ENCODE measurements around the gene SNAP47. TPM values are rescaled to one million over a fixed set of nuclear protein-coding genes. Genes with fewer than 3 reads are reported as not detected.

SNAP47 gene
- total RNA-seq, 1 experiment from 2014 or later = 123 TPM

DNA sequence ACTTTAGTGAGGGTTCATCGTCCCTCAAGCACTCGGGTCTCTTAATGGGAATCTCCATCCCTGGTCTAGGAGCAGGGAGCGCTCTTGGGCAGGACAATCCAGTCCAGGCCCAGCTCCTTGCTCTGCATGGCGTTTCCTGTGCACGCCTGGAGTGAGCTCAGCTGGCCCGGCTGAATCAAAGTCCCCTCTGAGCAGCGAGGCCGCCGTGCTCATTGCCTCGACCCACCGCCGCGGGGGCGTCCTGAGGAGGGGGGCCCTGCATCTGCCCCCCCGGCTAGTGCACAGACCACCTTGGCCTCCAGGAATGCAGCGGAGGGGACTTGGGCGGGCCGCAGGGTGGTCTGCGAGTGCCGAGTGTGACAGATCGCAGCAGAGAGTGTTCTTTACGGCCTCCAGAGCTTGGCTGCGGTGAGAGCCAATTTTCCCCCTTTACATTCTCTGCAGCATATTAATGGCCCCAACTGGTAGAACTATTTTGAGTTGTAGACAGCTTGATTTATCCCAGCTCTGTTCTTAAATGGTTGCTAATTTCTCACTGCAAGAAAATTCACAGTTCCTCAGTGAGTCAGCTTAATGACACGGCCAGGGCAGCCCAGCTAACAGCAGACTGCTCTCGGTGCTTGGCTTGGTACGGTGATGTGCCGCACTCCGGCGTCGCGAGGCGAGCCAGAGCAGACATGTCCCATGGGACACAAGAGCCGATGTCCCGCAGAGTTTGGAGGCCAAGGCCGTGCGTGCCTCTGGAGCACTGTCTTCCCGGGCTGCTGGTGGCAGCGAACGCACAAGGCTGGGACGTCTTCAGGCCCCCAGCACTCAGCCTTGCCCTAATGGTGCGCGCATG, 39.8 kb downstream of the SNAP47 start:
- peak; percentile 55 for DNase-seq
- H3K4me3 ChIP-seq (ENCODE audit: insufficient read depth, low read depth, low read length) = no peak overlapping the region
- peaks cover 4% of the 10 kb centered on the region for H3K36me3 ChIP-seq (replicated peaks; ENCODE audit: control insufficient read depth, insufficient read depth, low read length)
- H3K27me3 ChIP-seq (ENCODE audit: control insufficient read depth, insufficient read depth, low read length) = no peaks in the 10 kb centered on the region

DNA sequence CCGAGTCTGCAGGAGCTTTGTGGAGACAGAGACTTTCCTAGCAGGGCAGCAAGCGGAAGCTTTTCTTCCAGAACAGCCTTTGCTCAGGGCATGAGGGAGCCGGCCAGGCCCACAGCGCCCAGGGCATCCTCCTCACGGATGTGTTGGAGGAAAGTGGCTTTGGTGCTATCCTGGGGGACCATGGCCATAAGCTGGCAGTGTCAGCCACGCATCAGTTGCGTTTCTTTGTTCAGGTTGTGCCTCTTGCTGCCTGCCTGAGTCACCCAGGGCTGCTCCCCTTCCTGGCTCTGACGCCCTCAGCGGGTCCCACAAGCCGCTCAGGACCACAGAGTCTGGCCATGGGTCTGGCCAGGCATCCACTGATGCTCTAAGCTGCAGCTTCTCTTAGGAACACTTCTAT, 40.6 kb downstream of the SNAP47 start:
- no peak for DNase-seq
- no peak overlapping the region for H3K4me3 ChIP-seq (ENCODE audit: insufficient read depth, low read depth, low read length)
- peaks cover 4% of the 10 kb centered on the region for H3K36me3 ChIP-seq (replicated peaks; ENCODE audit: control insufficient read depth, insufficient read depth, low read length)
- no peaks in the 10 kb centered on the region for H3K27me3 ChIP-seq (ENCODE audit: control insufficient read depth, insufficient read depth, low read length)

DNA sequence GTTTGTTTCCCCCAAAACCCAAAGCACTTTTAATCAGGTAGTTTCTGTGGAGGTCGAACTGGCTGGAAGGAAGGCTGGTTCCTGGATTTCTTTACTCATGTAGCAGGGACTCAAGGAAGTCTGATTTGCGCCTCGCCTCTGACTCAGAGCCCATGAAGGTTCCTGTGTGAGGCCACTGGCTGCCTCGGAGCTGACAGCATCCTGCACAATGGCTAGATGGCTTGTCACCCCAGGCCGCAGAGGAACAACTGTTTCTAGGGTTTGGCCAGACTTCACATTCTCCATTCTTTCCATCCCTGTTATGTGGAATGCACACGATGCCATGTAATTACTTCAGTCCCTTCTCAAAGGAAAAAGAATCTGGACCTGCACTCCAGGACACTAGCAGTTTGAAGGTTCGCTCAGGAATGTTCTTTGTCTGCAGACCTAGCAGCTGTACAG, 41.1 kb downstream of the SNAP47 start:
- DNase-seq = no peak
- Histone ChIP-seq H3K4me3 (ENCODE audit: insufficient read depth, low read depth, low read length) (no peak overlapping the region), H3K27me3 (ENCODE audit: control insufficient read depth, insufficient read depth, low read length) (no peaks in the 10 kb centered on the region), H3K36me3 (replicated peaks; ENCODE audit: control insufficient read depth, insufficient read depth, low read length) (peaks cover 4% of the 10 kb centered on the region)

DNA sequence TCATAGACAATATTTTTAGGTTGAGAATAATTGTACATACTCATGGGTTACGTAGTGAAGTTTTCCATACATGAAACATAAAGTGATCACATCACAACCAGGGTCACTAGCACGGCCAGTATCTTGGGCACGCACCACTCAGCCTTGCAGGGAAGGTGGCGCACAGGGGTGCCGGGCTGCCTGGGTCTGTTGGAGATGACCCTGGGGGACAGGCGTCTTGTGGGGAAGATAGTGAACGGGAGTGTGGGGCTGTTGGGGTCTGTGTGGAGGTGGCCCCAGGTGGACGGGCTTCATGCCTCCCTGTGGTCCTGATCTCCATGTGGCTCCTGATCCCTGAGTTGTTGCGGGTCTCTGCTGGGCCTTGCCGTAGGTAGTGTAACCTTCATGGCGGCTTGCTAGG, 41.9 kb downstream of the SNAP47 start:
- no peaks in the 10 kb centered on the region for H3K27me3 ChIP-seq (ENCODE audit: control insufficient read depth, insufficient read depth, low read length)

DNA sequence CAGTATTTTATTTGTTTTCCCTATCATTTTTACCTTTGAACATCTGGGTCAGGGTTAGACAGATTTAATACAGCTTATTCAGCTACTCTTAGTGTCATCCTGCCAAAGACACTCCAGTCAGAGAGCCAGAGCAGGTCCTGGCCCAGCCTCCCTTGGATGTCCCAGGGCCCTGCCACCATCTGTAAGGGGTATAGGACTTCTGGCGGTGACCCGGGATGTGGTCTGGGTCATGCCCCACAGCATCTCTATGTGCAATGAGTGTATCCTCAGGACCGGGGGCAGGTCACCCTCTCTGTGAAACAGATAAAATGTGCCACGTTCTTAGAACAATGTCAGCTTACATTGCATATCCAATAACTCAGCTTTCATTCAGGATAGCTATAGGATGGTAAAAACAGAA, 42.4 kb downstream of the SNAP47 start:
- Histone ChIP-seq H3K36me3 (replicated peaks; ENCODE audit: control insufficient read depth, insufficient read depth, low read length) (peaks cover 4% of the 10 kb centered on the region), H3K27me3 (ENCODE audit: control insufficient read depth, insufficient read depth, low read length) (no peaks in the 10 kb centered on the region), H3K4me3 (ENCODE audit: insufficient read depth, low read depth, low read length) (no peak overlapping the region)
- DNase-seq = peak; percentile 33

More for the DNA sequence above, 41.9 kb downstream of the SNAP47 start:
- Histone ChIP-seq H3K36me3 (replicated peaks; ENCODE audit: control insufficient read depth, insufficient read depth, low read length) (peaks cover 4% of the 10 kb centered on the region), H3K4me3 (ENCODE audit: insufficient read depth, low read depth, low read length) (no peak overlapping the region)
- no peak for DNase-seq

DNA sequence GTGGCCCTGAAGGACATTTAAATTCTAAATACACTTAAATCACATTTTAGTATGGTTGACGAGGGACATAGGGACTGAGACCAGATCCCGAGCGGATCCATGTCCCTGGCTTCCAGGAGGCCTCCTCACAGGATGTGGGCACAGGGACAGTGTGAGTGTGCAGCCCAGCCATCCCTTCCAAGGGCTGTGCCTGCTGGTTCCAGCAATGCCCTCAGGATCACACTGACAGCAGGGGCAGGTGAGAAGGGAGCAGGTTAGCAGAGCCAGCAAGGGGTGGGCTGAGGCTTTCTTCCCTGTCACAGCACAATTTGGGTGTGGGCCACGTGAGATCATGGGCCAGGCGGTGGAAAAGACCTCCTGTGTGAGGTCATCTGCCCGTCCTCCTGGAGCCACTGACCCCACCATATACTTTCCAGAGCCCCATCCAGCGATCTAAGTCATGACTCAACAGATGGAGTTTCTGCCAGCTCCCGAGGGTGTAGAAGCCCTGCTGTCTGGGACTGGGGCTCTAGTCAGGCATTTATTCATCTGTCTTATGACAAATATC, 43.2 kb downstream of the SNAP47 start:
- Histone ChIP-seq H3K4me3 (ENCODE audit: insufficient read depth, low read depth, low read length) (no peak overlapping the region), H3K27me3 (ENCODE audit: control insufficient read depth, insufficient read depth, low read length) (no peaks in the 10 kb centered on the region), H3K36me3 (replicated peaks; ENCODE audit: control insufficient read depth, insufficient read depth, low read length) (peaks cover 4% of the 10 kb centered on the region)
- DNase-seq = peak; percentile 40

DNA sequence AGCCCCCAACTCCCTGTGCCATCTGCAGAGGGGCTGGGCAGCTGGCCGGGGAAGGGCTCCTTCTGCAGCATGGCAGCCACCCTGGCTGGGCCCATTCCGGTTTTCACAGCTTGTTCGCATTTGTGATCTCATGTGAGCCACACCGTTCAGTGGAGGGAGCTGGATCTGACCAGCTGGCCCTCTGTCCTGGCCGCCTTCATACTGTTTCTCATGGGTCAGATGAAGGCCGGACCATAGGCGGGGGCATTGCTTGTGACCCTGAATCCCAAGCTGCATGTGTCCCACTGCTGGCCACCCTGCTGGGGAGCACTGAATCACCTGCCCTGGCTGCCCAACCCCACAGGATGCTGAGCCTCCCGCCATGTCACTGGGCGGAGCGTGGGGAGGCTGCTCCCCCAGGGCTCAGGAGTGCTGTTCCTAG, 43.8 kb downstream of the SNAP47 start:
- Histone ChIP-seq H3K36me3 (replicated peaks; ENCODE audit: control insufficient read depth, insufficient read depth, low read length) (peaks cover 4% of the 10 kb centered on the region), H3K27me3 (ENCODE audit: control insufficient read depth, insufficient read depth, low read length) (no peaks in the 10 kb centered on the region), H3K4me3 (ENCODE audit: insufficient read depth, low read depth, low read length) (no peak overlapping the region)
- DNase-seq = peak; percentile 46

DNA sequence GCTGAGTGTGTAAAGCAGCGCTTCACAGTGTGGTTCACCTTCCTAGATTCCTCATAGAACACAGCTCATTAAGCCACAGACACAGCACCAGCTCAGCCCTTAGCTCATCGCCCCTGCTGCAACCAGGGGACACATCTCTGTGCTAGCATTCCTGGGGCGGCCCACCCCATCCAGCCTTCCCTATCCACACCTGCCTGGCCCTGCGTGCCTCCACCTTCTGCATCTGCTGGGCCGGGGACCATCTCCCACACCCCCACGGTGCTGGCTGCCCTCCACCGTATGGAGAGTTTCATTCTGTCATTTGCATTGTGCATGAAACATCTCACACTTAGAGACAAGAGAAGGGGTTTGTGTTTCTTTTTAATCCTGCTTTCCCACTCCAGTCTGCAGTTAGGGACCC, 44.5 kb downstream of the SNAP47 start:
- no peaks in the 10 kb centered on the region for H3K27me3 ChIP-seq (ENCODE audit: control insufficient read depth, insufficient read depth, low read length)
- DNase-seq = peak; percentile 32
- H3K36me3 ChIP-seq (replicated peaks; ENCODE audit: control insufficient read depth, insufficient read depth, low read length) = peaks cover 4% of the 10 kb centered on the region
- H3K4me3 ChIP-seq (ENCODE audit: insufficient read depth, low read depth, low read length) = no peak overlapping the region

DNA sequence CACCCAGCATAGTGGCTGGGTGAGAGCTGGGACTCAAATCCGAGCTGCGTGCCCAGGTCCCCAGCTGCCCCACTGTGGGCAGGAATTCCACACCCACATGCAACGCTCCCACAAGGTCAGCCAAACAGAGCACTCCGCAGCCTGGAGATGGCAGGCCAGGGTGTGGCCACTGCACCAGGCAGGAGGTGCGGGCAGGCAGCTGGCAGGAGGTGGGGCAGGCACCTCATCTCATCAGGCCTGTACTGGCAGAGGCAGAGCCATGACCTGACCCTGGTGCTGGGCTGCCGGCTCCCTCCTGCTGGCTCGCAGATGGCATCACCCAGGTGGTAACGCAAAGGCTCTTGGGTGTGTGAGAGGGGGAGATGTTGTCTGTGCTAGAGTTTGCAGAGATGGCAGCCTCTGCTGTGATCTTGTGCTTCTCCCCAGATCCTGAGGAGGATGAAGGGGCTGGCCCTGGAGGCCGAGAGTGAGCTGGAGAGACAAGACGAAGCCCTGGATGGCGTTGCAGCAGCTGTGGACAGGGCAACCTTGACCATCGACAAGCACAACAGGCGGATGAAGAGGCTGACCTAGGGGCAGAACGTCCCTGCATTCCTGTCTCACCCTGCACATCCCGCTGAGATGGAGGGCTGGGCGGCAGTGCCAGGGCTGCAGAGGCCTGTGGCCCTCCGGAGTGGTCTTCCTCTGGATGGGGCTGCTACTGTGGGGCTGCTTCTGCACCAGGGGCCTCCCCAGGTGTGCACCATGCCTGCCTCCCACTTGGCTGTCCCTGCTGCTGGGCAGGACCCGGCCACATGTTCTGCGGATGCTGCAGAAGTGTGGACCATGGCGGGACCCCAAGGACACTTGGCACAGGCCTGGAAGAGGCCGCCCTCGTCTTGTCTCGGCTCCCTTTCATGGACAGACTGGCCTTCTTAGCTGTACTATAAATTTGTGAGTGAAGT, 45.1 kb downstream of the SNAP47 start:
- H3K27me3 ChIP-seq (ENCODE audit: control insufficient read depth, insufficient read depth, low read length) = no peaks in the 10 kb centered on the region
- DNase-seq = peak; percentile 36
- H3K4me3 ChIP-seq (ENCODE audit: insufficient read depth, low read depth, low read length) = no peak overlapping the region

DNA sequence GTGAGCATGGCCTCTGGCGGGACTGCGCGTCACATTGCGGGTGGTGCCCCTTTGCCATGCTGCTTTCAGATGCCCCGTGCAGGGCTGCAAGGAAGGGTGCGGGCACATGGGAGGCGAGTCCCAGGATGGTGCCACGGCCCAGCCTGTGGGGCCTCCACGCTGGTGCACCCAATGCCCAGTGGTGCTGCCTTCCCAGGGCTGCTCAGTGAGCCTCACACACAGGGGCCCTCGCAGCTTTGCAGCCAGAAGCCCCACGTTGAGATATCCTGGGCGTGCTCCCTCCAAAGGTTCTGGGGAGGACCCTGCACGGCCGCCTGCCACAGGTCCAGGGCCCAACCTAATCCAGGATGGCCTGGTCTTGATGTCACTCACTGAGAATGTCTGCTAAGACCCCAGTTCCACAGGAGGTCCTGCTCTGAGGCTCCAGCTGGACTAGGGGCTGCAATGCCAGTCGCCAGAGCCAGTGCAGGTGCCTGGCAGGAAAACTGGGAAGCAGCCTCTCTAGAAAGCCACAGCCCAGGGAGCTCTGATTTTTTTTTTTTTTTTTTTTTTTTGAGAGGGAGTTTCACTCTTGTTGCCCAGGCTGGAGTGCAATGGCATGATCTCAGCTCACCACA, 46.2 kb downstream of the SNAP47 start:
- peak; percentile 35 for DNase-seq
- peaks cover under 1% of the 10 kb centered on the region for H3K36me3 ChIP-seq (replicated peaks; ENCODE audit: control insufficient read depth, insufficient read depth, low read length)

More for the DNA sequence above, 45.1 kb downstream of the SNAP47 start:
- H3K36me3 ChIP-seq (replicated peaks; ENCODE audit: control insufficient read depth, insufficient read depth, low read length) = peaks cover 4% of the 10 kb centered on the region

DNA sequence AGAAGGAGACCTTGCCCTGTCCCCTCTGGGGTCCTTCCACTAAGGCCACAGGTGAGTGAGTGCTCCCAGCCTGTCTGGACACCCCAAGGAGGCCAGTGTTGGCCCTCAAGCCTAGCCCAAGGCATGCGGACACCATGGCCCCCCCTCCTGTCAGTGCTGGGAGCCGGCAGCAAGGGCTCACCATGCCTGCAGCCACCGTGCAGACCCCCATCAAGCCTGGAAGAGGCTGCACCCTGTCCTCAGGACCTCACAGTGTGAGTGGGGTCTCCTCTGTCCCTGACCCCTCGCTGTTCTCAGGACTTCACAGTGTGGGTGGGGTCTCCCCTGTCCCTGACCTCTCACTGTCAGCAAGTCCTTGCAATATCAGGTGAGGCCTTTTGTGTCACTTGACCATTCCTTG, 47.0 kb downstream of the SNAP47 start:
- Histone ChIP-seq H3K36me3 (replicated peaks; ENCODE audit: control insufficient read depth, insufficient read depth, low read length) (no peaks in the 10 kb centered on the region; the same call in none of the 2 replicates), H3K4me3 (ENCODE audit: insufficient read depth, low read depth, low read length) (no peak overlapping the region), H3K27me3 (ENCODE audit: control insufficient read depth, insufficient read depth, low read length) (peaks cover 11% of the 10 kb centered on the region)
- DNase-seq = peak; percentile 18

More for the DNA sequence above, 46.2 kb downstream of the SNAP47 start:
- Histone ChIP-seq H3K4me3 (ENCODE audit: insufficient read depth, low read depth, low read length) (no peak overlapping the region), H3K27me3 (ENCODE audit: control insufficient read depth, insufficient read depth, low read length) (peaks cover 3% of the 10 kb centered on the region)

DNA sequence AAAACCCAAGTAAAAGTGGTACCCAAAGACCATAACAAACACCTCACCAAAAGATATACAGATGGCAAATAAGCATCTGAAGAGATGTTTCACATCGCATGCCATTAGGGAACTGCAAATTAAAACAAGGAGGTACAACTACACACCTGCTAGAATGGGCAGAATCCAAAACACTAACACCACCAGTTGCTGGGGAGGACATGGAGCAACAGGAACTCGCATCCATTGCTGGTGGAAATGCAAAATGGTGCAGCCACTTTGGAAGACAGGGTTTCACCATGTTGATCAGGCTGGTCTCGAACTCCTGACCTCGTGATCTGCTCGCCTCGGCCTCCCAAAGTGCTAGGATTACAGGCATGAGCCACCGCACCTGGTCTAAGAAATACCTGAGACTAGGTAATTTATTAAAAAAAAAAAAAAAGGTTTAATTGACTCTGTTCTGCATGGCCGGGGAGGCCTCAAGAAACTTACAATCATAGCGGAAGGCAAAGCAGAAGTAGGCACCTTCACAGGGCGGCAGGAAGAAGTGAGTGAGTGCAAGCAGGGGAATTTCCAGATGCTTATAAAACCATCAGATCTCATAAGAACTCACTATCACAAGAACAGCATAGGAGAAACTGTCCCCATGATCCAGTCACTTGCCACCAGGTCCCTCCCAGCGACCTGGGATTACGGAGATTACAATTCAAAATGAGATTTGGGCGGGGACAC, 50.0 kb downstream of the SNAP47 start:
- Histone ChIP-seq H3K27me3 (ENCODE audit: control insufficient read depth, insufficient read depth, low read length) (peaks cover 29% of the 10 kb centered on the region), H3K36me3 (replicated peaks; ENCODE audit: control insufficient read depth, insufficient read depth, low read length) (no peaks in the 10 kb centered on the region; the same call in 1 of the 2 replicates), H3K4me3 (ENCODE audit: insufficient read depth, low read depth, low read length) (no peak overlapping the region)
- no peak for DNase-seq

DNA sequence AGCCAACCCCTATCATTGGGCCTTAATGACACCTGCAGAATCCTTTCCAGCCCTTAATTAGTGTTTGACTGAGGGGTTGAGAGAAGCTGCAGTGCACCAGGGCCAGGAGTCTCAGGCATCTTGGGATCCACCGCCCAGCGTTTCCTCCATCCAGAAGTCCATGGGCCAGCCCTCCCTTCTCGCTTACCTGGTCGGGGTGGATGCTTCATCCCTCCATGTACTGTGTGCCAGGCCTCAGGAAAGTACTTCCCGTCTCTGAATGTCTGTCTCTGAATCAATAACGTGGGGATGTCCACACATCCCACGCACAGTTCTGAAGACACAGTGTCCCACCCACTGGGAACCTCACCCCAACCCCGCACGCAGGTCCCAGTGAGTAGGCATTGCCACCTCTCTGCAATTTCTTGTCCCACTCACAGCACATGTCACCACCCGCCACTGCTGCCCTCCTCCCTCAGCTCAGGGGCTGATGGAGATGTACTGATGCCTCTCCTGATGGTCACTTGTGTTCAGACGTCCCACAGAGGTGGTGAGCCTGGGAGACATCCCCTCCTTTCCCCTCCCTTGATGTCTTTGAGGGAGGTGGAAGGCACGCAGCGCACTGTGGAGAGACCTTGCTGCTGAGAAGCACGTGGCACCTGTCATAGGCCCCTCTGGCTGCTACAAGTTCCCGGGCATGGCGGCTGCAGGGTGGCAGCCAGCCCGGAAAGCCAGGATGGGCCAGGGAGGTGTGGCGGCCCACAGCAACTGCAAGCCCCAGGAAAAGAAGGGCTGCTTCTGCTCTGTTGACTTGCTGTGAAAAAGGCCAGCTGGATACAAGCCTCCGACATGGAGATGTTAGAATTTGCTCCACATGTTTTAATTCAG, 50.8 kb downstream of the SNAP47 start:
- Histone ChIP-seq H3K36me3 (replicated peaks; ENCODE audit: control insufficient read depth, insufficient read depth, low read length) (no peaks in the 10 kb centered on the region), H3K27me3 (ENCODE audit: control insufficient read depth, insufficient read depth, low read length) (peaks cover 29% of the 10 kb centered on the region), H3K4me3 (ENCODE audit: insufficient read depth, low read depth, low read length) (no peak overlapping the region)
- peak; percentile 47 for DNase-seq
